Naive thymus-derived CD8-positive, alpha-beta T cell (primary cell): ENCODE data around the gene FARP1. TPM values are rescaled to one million over a fixed set of nuclear protein-coding genes. Genes with fewer than 3 reads are reported as not detected.
"Not testable (repeated sequence)": the region's sequence is repeated elsewhere in the genome, so short reads cannot be mapped to it uniquely, and the experiment has no call there.

ENCODE experiments used
- ATAC-seq, 2 donors: fragments of 150-1000 bp; cut with Tn5 transposase in 1 of 2; sonication (Bioruptor Pico), chemical (Tn5 transposase) in 1 of 2; 1 replicate in 1 of 2; 2 replicates in 1 of 2; pipeline ENCODE4 v1.10.0; 2021; ENCODE audit warnings: mild to moderate bottlenecking in 2 of 2, moderate library complexity in 2 of 2
- POLR2A ChIA-PET: fragments of 350-600 bp; sonication (Branson Sonifier 250); formaldehyde crosslinking; loops from one replicate; lab custom pipeline; 2021; ENCODE audit warnings: antibody characterized with exemption; lab: Charles Lee
- DNase-seq, 10 donors: peaks; one replicate each; pipeline versions ENCODE4 v3.0.0 to v3.0.0-alpha.2; 2020 to 2022
- H3K27ac Mint-ChIP-seq, 10 donors: one replicate each; pipeline ENCODE4 v1.8.0; 2020 to 2022; ENCODE audit warnings: mild to moderate bottlenecking in 10 of 10, mixed read lengths in 10 of 10, moderate library complexity in 4 of 10, inconsistent platforms in 1 of 10
- H3K27me3 Mint-ChIP-seq, 5 donors: one replicate each; pipeline ENCODE4 v1.8.0; 2021 to 2022; ENCODE audit warnings: mixed read lengths in 5 of 5
- H3K36me3 Mint-ChIP-seq, 3 donors: one replicate each; pipeline ENCODE4 v1.8.0; 2020 to 2022; ENCODE audit warnings: mixed read lengths in 3 of 3, mild to moderate bottlenecking in 2 of 3, inconsistent platforms in 1 of 3
- H3K4me1 Mint-ChIP-seq, 4 donors: one replicate each; pipeline ENCODE4 v1.8.0; 2021 to 2022; ENCODE audit warnings: mixed read lengths in 4 of 4
- H3K4me3 Mint-ChIP-seq, 10 donors: one replicate each; pipeline ENCODE4 v1.8.0; 2020 to 2022; ENCODE audit warnings: mild to moderate bottlenecking in 10 of 10, mixed read lengths in 10 of 10, moderate library complexity in 6 of 10, inconsistent platforms in 1 of 10
- H3K9me3 Mint-ChIP-seq, 9 donors: one replicate each; pipeline ENCODE4 v1.8.0; 2020 to 2022; ENCODE audit warnings: mixed read lengths in 9 of 9, mild to moderate bottlenecking in 3 of 9, inconsistent platforms in 1 of 9, moderate library complexity in 1 of 9
- polyA plus RNA-seq, 3 donors: library from polyadenylated mRNA; unstranded; fragments of 300-500 nt; fragmentation: Illumina TruSeq; gene quantifications; one replicate each; pipeline ENCODE4 v1.2.3, GENCODE V29; 2021
- total RNA-seq, 8 experiments: library from RNA in 2 of 8; stranded (reverse) in 2 of 8; gene quantifications; one replicate each; pipeline ENCODE4 v1.2.3 and lab custom pipeline; 2021 to 2026

Gene FARP1
- total and polyA plus RNA-seq, 5 experiments from 2014 or later: 0.03 to 0.55 (median 0.22) TPM

GRCh38 chr13:98219685-98220084 is 76.8 kb downstream of the FARP1 start:
- POLR2A ChIA-PET: no interaction called here
- no peak overlapping the region for H3K27ac Mint-ChIP-seq
- H3K9me3 Mint-ChIP-seq: no peaks in the 10 kb centered on the region
- DNase-seq (no peak), ATAC-seq (no peak)
- H3K27me3 Mint-ChIP-seq: peaks cover 0 to 6% (median 3%) of the 10 kb centered on the region in 5 donors
- H3K4me1 Mint-ChIP-seq: no peaks in the 10 kb centered on the region
- H3K36me3 Mint-ChIP-seq: no peaks in the 10 kb centered on the region
- H3K4me3 Mint-ChIP-seq: no peak overlapping the region

GRCh38 chr13:98220271-98220791 is 77.4 kb downstream of the FARP1 start:
- no peaks in the 10 kb centered on the region for H3K9me3 Mint-ChIP-seq
- POLR2A ChIA-PET: no interaction called here
- peaks cover 0 to 9% (median 4%) of the 10 kb centered on the region in 5 donors for H3K27me3 Mint-ChIP-seq
- no peaks in the 10 kb centered on the region for H3K36me3 Mint-ChIP-seq
- no peak overlapping the region for H3K4me3 Mint-ChIP-seq
- ATAC-seq (no peak), DNase-seq (no peak)
- no peak overlapping the region for H3K27ac Mint-ChIP-seq
- no peaks in the 10 kb centered on the region for H3K4me1 Mint-ChIP-seq

- Mint-ChIP-seq H3K27ac (no peak overlapping the region), H3K4me1 (no peaks in the 10 kb centered on the region), H3K9me3 (no peaks in the 10 kb centered on the region), H3K36me3 (no peaks in the 10 kb centered on the region), H3K4me3 (no peak overlapping the region), H3K27me3 (peaks cover 0 to 15% (median 4%) of the 10 kb centered on the region in 5 donors)
- DNase-seq: no peak
- POLR2A ChIA-PET: no interaction called here
- no peak for ATAC-seq
These were observed 78.3 kb downstream of the FARP1 start for GRCh38 chr13:98221234-98221633.

- Mint-ChIP-seq H3K4me3 (no peak overlapping the region), H3K9me3 (peaks cover 0 to 2% (median 0%) of the 10 kb centered on the region in 9 donors), H3K27me3 (peaks cover 0 to 15% (median 6%) of the 10 kb centered on the region in 5 donors), H3K36me3 (no peaks in the 10 kb centered on the region), H3K27ac (no peak overlapping the region), H3K4me1 (no peaks in the 10 kb centered on the region)
- ATAC-seq (no peak), DNase-seq (no peak)
- POLR2A ChIA-PET: no interaction called here
These were observed 79.2 kb downstream of the FARP1 start for GRCh38 chr13:98222081-98222554.

GRCh38 chr13:98222816-98223215 is 79.9 kb downstream of the FARP1 start:
- POLR2A ChIA-PET: no interaction called here

GRCh38 chr13:98223741-98224140 is 80.8 kb downstream of the FARP1 start:
- no peaks in the 10 kb centered on the region for H3K36me3 Mint-ChIP-seq
- DNase-seq (no peak), ATAC-seq (no peak)
- POLR2A ChIA-PET: no interaction called here
- no peaks in the 10 kb centered on the region for H3K4me1 Mint-ChIP-seq
- H3K27ac Mint-ChIP-seq: no peak overlapping the region
- H3K4me3 Mint-ChIP-seq: no peak overlapping the region
- peaks cover 0 to 15% (median 6%) of the 10 kb centered on the region in 5 donors for H3K27me3 Mint-ChIP-seq
- H3K9me3 Mint-ChIP-seq: peaks cover 0 to 5% (median 0%) of the 10 kb centered on the region in 9 donors

More at GRCh38 chr13:98222816-98223215, 79.9 kb downstream of the FARP1 start:
- no peak overlapping the region for H3K27ac Mint-ChIP-seq
- ATAC-seq (no peak), DNase-seq (no peak)
- H3K4me3 Mint-ChIP-seq: no peak overlapping the region
- peaks cover 0 to 15% (median 6%) of the 10 kb centered on the region in 5 donors for H3K27me3 Mint-ChIP-seq
- no peaks in the 10 kb centered on the region for H3K4me1 Mint-ChIP-seq
- peaks cover 0 to 3% (median 0%) of the 10 kb centered on the region in 9 donors for H3K9me3 Mint-ChIP-seq
- no peaks in the 10 kb centered on the region for H3K36me3 Mint-ChIP-seq

- Mint-ChIP-seq H3K4me3 (no peak overlapping the region), H3K4me1 (no peaks in the 10 kb centered on the region), H3K9me3 (peaks cover 0 to 5% (median 0%) of the 10 kb centered on the region in 9 donors), H3K36me3 (no peaks in the 10 kb centered on the region), H3K27me3 (peaks cover 0 to 15% (median 6%) of the 10 kb centered on the region in 5 donors), H3K27ac (no peak overlapping the region)
- ATAC-seq (no peak), DNase-seq (no peak)
- POLR2A ChIA-PET: no interaction called here
These were observed 81.7 kb downstream of the FARP1 start for GRCh38 chr13:98224557-98224956.

GRCh38 chr13:98225036-98225940 is 82.4 kb downstream of the FARP1 start:
- Mint-ChIP-seq H3K27me3 (peaks cover 0 to 15% (median 6%) of the 10 kb centered on the region in 5 donors), H3K27ac (no peak overlapping the region), H3K9me3 (peaks cover 0 to 8% (median 0%) of the 10 kb centered on the region in 9 donors), H3K4me1 (no peaks in the 10 kb centered on the region), H3K36me3 (peaks cover 0 to under 1% (median 0%) of the 10 kb centered on the region in 3 donors), H3K4me3 (no peak overlapping the region)
- DNase-seq (no peak), ATAC-seq (no peak)
- POLR2A ChIA-PET: no interaction called here

GRCh38 chr13:98226496-98226895 is 83.6 kb downstream of the FARP1 start:
- DNase-seq: no peak
- Mint-ChIP-seq H3K4me3 (no peak overlapping the region), H3K27me3 (peaks cover 0 to 15% (median 9%) of the 10 kb centered on the region in 5 donors), H3K4me1 (no peaks in the 10 kb centered on the region), H3K9me3 (peaks cover 0 to 16% (median 3%) of the 10 kb centered on the region in 9 donors), H3K27ac (no peak overlapping the region), H3K36me3 (peaks cover 0 to 7% (median 0%) of the 10 kb centered on the region in 3 donors)
- POLR2A ChIA-PET: no interaction called here
- ATAC-seq: no peak

GRCh38 chr13:98228661-98229341 is 85.9 kb downstream of the FARP1 start:
- Mint-ChIP-seq H3K27me3 (peaks cover 0 to 15% (median 9%) of the 10 kb centered on the region in 5 donors), H3K4me1 (no peaks in the 10 kb centered on the region), H3K36me3 (peaks cover 0 to 7% (median 0%) of the 10 kb centered on the region in 3 donors), H3K9me3 (peaks cover 0 to 16% (median 3%) of the 10 kb centered on the region in 9 donors), H3K4me3 (no peak overlapping the region), H3K27ac (no peak overlapping the region)
- POLR2A ChIA-PET: no interaction called here
- ATAC-seq: no peak
- DNase-seq: no peak

GRCh38 chr13:98230762-98231161 is 87.9 kb downstream of the FARP1 start:
- DNase-seq, H3K4me1 Mint-ChIP-seq, H3K27ac Mint-ChIP-seq, H3K36me3 Mint-ChIP-seq, POLR2A ChIA-PET, H3K4me3 Mint-ChIP-seq, ATAC-seq: not testable (repeated sequence)
- H3K9me3 Mint-ChIP-seq: peaks cover 0 to 16% (median 3%) of the 10 kb centered on the region in 9 donors
- peaks cover 0 to 11% (median 2%) of the 10 kb centered on the region in 5 donors for H3K27me3 Mint-ChIP-seq

GRCh38 chr13:98232456-98232855 is 89.6 kb downstream of the FARP1 start:
- peaks cover 0 to 5% (median 2%) of the 10 kb centered on the region in 5 donors for H3K27me3 Mint-ChIP-seq
- H3K27ac Mint-ChIP-seq: no peak overlapping the region
- peaks cover 0 to 7% (median 0%) of the 10 kb centered on the region in 3 donors for H3K36me3 Mint-ChIP-seq
- DNase-seq: no peak
- H3K9me3 Mint-ChIP-seq: peaks cover 0 to 16% (median 3%) of the 10 kb centered on the region in 9 donors
- no peak overlapping the region for H3K4me3 Mint-ChIP-seq
- H3K4me1 Mint-ChIP-seq: no peaks in the 10 kb centered on the region
- ATAC-seq: no peak
- POLR2A ChIA-PET: no interaction called here
